Activated naive CD4-positive, alpha-beta T cell treated with anti-CD3 and anti-CD28 coated beads, Interleukin-2, amount 50 U/mL, for 24 hours (primary cell): ENCODE results near the gene EIF4E1B.

Experiments
- H3K27ac Mint-ChIP-seq: one replicate; pipeline ENCODE4 v1.8.0; 2021; ENCODE audit warnings: mild to moderate bottlenecking, mixed read lengths
- H3K27me3 Mint-ChIP-seq: one replicate; pipeline ENCODE4 v1.8.0; 2021; ENCODE audit warnings: mixed read lengths
- H3K36me3 Mint-ChIP-seq: one replicate; pipeline ENCODE4 v1.8.0; 2021; ENCODE audit warnings: mixed read lengths
- H3K4me1 Mint-ChIP-seq: one replicate; pipeline ENCODE4 v1.8.0; 2021; ENCODE audit warnings: mixed read lengths
- H3K4me3 Mint-ChIP-seq: one replicate; pipeline ENCODE4 v1.8.0; 2021; ENCODE audit warnings: mild to moderate bottlenecking, mixed read lengths
- H3K9me3 Mint-ChIP-seq: one replicate; pipeline ENCODE4 v1.8.0; 2021; ENCODE audit warnings: mixed read lengths

EIF4E1B gene

GRCh38 chr5:176694146-176694545 is 63.7 kb downstream of the EIF4E1B start:
- Mint-ChIP-seq H3K9me3 (no peaks in the 10 kb centered on the region), H3K27ac (no peak overlapping the region), H3K27me3 (peaks cover 45% of the 10 kb centered on the region), H3K36me3 (peaks cover 2% of the 10 kb centered on the region), H3K4me1 (no peaks in the 10 kb centered on the region), H3K4me3 (no peak overlapping the region)

- H3K27me3 Mint-ChIP-seq: peaks cover 45% of the 10 kb centered on the region
- peaks cover 2% of the 10 kb centered on the region for H3K36me3 Mint-ChIP-seq
- no peak overlapping the region for H3K27ac Mint-ChIP-seq
- no peaks in the 10 kb centered on the region for H3K9me3 Mint-ChIP-seq
- H3K4me3 Mint-ChIP-seq: no peak overlapping the region
- no peaks in the 10 kb centered on the region for H3K4me1 Mint-ChIP-seq
Observed at GRCh38 chr5:176694631-176695030, 64.2 kb downstream of the EIF4E1B start.

GRCh38 chr5:176695073-176695472 is 64.6 kb downstream of the EIF4E1B start:
- H3K36me3 Mint-ChIP-seq: no peaks in the 10 kb centered on the region
- no peak overlapping the region for H3K4me3 Mint-ChIP-seq
- no peaks in the 10 kb centered on the region for H3K9me3 Mint-ChIP-seq

More at GRCh38 chr5:176695073-176695472, 64.6 kb downstream of the EIF4E1B start:
- Mint-ChIP-seq H3K27ac (no peak overlapping the region), H3K4me1 (no peaks in the 10 kb centered on the region), H3K27me3 (peaks cover 43% of the 10 kb centered on the region)
